IMR-90 (cell line): ENCODE data around the gene SNRK. TPM values are rescaled to one million over a fixed set of nuclear protein-coding genes. Genes with fewer than 3 reads are reported as not detected.
A peak's percentile ranks its signal among the peaks of the same experiment; 100 is the strongest.

Experiments
- ATAC-seq: fragments of 200-7000 bp; cut with Tn5 transposase; 2 replicates; pipeline ENCODE4 v1.9.1; 2020; ENCODE audit warnings: low read depth, mild to moderate bottlenecking, moderate library complexity
- BruUV-seq: library from RNA; stranded (reverse); fragments of 400-500 nt; replicated peaks from 2 replicates; lab custom pipeline; 2021; lab: Mats Ljungman, UMichigan
- CTCF ChIA-PET: fragments of 300-600 bp; formaldehyde crosslinking; extraction: SDS; loops from one replicate; lab custom pipeline; 2021; ENCODE audit warnings: antibody characterized with exemption; lab: Yijun Ruan, JAX
- POLR2A ChIA-PET: fragments of 300-600 bp; sonication (Branson Sonifier 250); formaldehyde crosslinking; loops from one replicate; lab custom pipeline; 2022; ENCODE audit warnings: antibody characterized with exemption; ENCODE audit not compliant: unreplicated experiment; lab: Charles Lee
- DNase-seq: peaks from one replicate; pipeline ENCODE4 v3.0.0; 2013
- H2AFZ ChIP-seq: replicated peaks from 2 replicates; pipeline ENCODE3; 2013; ENCODE audit warnings: low read length, mild to moderate bottlenecking; ENCODE audit not compliant: poor library complexity
- H2AK5ac ChIP-seq: 2 replicates; pipeline ENCODE4 v1.6.1; 2013; ENCODE audit warnings: low read depth, low read length, inconsistent platforms
- H2AK9ac ChIP-seq: replicated peaks from 2 replicates; pipeline ENCODE3; 2013; ENCODE audit warnings: mild to moderate bottlenecking, low read depth, low read length, moderate library complexity; ENCODE audit not compliant: poor library complexity
- H2BK120ac ChIP-seq: 2 replicates; pipeline ENCODE4 v1.6.1; 2013; ENCODE audit warnings: low read depth, low read length, inconsistent platforms
- H2BK15ac ChIP-seq: 3 replicates; pipeline ENCODE4 v1.6.1; 2013; ENCODE audit warnings: low read depth, low read length, inconsistent platforms
- H2BK20ac ChIP-seq: 2 replicates; pipeline ENCODE4 v1.6.1; 2013; ENCODE audit warnings: low read depth, mild to moderate bottlenecking, inconsistent platforms, low read length, moderate library complexity
- H2BK5ac ChIP-seq: 2 replicates; pipeline ENCODE4 v1.6.1; 2013; ENCODE audit warnings: mild to moderate bottlenecking, low read depth, low read length, inconsistent platforms; ENCODE audit not compliant: poor library complexity, severe bottlenecking
- H3K14ac ChIP-seq: replicated peaks from 2 replicates; pipeline ENCODE4 v1.6.1; 2013; ENCODE audit warnings: low read depth, low read length, inconsistent platforms
- H3K18ac ChIP-seq: 2 replicates; pipeline ENCODE4 v1.6.1; 2013; ENCODE audit warnings: low read depth, low read length, control low read depth
- H3K23ac ChIP-seq: 2 replicates; pipeline ENCODE4 v1.6.1; 2013; ENCODE audit warnings: low read depth, low read length, inconsistent platforms
- H3K27ac ChIP-seq: 2 replicates; pipeline ENCODE4 v1.5.1; 2013; ENCODE audit warnings: mild to moderate bottlenecking, control low read depth, low read length; ENCODE audit not compliant: insufficient read depth
- H3K27me3 ChIP-seq: 2 replicates; pipeline ENCODE4 v1.6.1; 2013; ENCODE audit warnings: low read length; ENCODE audit not compliant: control insufficient read depth, insufficient read depth
- H3K36me3 ChIP-seq: 2 replicates; pipeline ENCODE4 v1.6.1; 2013; ENCODE audit warnings: low read length, mixed read lengths; ENCODE audit not compliant: control insufficient read depth, insufficient read depth
- H3K4ac ChIP-seq: 2 replicates; pipeline ENCODE4 v1.6.1; 2013; ENCODE audit warnings: low read depth, low read length, inconsistent platforms
- H3K4me1 ChIP-seq: 2 replicates; pipeline ENCODE4 v1.6.1; 2013; ENCODE audit warnings: low read length, mixed read lengths; ENCODE audit not compliant: control insufficient read depth, insufficient read depth
- H3K4me2 ChIP-seq: 2 replicates; pipeline ENCODE4 v1.6.1; 2013; ENCODE audit warnings: low read depth, mild to moderate bottlenecking, control low read depth, low read length, moderate library complexity
- H3K4me3 ChIP-seq: 2 replicates; pipeline ENCODE4 v1.5.1; 2013; ENCODE audit warnings: low read depth, mild to moderate bottlenecking, control low read depth, low read length, moderate library complexity; ENCODE audit not compliant: insufficient read depth
- H3K56ac ChIP-seq: 2 replicates; pipeline ENCODE4 v1.6.1; 2013; ENCODE audit warnings: low read length, inconsistent platforms; ENCODE audit not compliant: insufficient read depth; ENCODE audit errors: extremely low read depth
- H3K79me1 ChIP-seq, 2 experiments: 2 replicates each; pipeline ENCODE4 v1.6.1; 2013; ENCODE audit warnings: low read length in 2 of 2, inconsistent platforms in 1 of 2, low read depth in 1 of 2
- H3K9ac ChIP-seq: 2 replicates; pipeline ENCODE4 v1.6.1; 2013; ENCODE audit warnings: low read depth, low read length, control low read depth
- H3K9me1 ChIP-seq: 2 replicates; pipeline ENCODE4 v1.6.1; 2013; ENCODE audit warnings: low read length, inconsistent platforms; ENCODE audit not compliant: insufficient read depth
- H3K9me3 ChIP-seq: 2 replicates; pipeline ENCODE4 v1.6.1; 2013; ENCODE audit warnings: low read length; ENCODE audit not compliant: control insufficient read depth, insufficient read depth
- H4K20me1 ChIP-seq: 2 replicates; pipeline ENCODE4 v1.6.1; 2013; ENCODE audit warnings: low read length, inconsistent platforms; ENCODE audit not compliant: insufficient read depth
- H4K5ac ChIP-seq: 2 replicates; pipeline ENCODE4 v1.6.1; 2013; ENCODE audit warnings: mild to moderate bottlenecking, low read depth, low read length, control low read depth
- H4K8ac ChIP-seq, 2 experiments: 2 replicates each; pipeline ENCODE4 v1.6.1; 2013; ENCODE audit warnings: low read depth in 2 of 2, low read length in 2 of 2, control low read depth in 1 of 2, inconsistent platforms in 1 of 2
- H4K91ac ChIP-seq: 2 replicates; pipeline ENCODE4 v1.6.1; 2013; ENCODE audit warnings: low read depth, low read length, inconsistent platforms; ENCODE audit not compliant: insufficient read depth
- ELK1 ChIP-seq: fragments of 150-350 bp; IDR thresholded peaks from 2 replicates; pipeline ENCODE4 v1.6.1; 2016; ENCODE audit warnings: low read depth, mild to moderate bottlenecking, low read length, moderate library complexity, borderline replicate concordance
- FOS ChIP-seq: fragments of 150-350 bp; IDR thresholded peaks from 2 replicates; pipeline ENCODE4 v1.6.1; 2016; ENCODE audit warnings: low read depth, low read length
- MAFK ChIP-seq: IDR thresholded peaks from 2 replicates; pipeline ENCODE4 v1.6.1; 2012; ENCODE audit warnings: low read depth, low read length, improper control_type of control experiment
- WGBS, 2 experiments: methylation state at CpG; one replicate each; pipeline versions ENCODE4 v1.1.5 to v1.1.7; 2013; ENCODE audit warnings: missing lambda C conversion rate in 2 of 2; ENCODE audit not compliant: insufficient read length in 1 of 2; ENCODE audit errors: extremely low coverage in 2 of 2; 5-methylcytosine and 5-hydroxymethylcytosine counted together
- dilution Hi-C: fragments of 300-500 bp; cut with HindIII; formaldehyde crosslinking; loops from one replicate; pipeline ENCODE4 v1.14.3; 2018; ENCODE audit warnings: low sequenced_read_pairs; ENCODE audit not compliant: unreplicated experiment
- in situ Hi-C: fragments of 300-500 bp; cut with MboI; formaldehyde crosslinking; loops from 3 replicates; pipeline ENCODE4 v1.14.3; 2019; ENCODE audit warnings: low sequenced_read_pairs, inconsistent platforms, mixed read lengths
- intact Hi-C: fragments of 100-400 bp; cut with micrococcal nuclease; formaldehyde crosslinking; loops from 2 replicates; pipeline ENCODE4 v1.10.0; 2022
- polyA plus RNA-seq, 3 experiments: library from polyadenylated mRNA; depleted of rRNA; stranded (reverse); fragments of >200 nt; gene quantifications; 2 replicates each; pipeline ENCODE4 v1.2.3, GENCODE V29; 2012; ENCODE audit warnings: low replicate concordance in 1 of 3
- total RNA-seq: library from RNA; depleted of rRNA; stranded (reverse); fragments of >200 nt; gene quantifications from 2 replicates; pipeline ENCODE4 v1.2.3, GENCODE V29; 2012

The SNRK gene
- total and polyA plus RNA-seq, 2 of the 4 experiments (the other 2 are of a cell fraction) = 4.7 to 23.1 TPM

DNA sequence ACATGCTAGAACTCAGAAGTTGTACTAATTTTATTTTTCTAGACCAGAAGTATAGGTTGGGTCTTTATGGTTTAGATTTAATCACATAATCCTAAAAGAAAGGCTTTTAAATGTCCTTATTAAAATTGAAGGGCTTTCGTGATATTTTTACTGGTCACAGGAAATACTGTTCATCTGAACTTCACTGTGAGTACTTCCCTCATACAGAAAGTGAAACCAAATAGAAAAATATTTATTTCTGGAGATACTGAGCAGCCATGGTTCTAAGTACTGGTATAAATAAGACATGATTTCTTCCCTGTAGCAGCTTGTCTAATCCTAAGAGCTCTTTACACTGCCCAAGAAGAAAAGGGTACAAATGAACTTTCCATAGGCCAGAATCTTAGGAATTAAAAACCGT, 2.0 kb downstream of the SNRK start:
- Histone ChIP-seq H3K27ac (no peak overlapping the region), H4K8ac (no peak overlapping the region), H3K14ac (no peak overlapping the region), H4K20me1 (peaks cover 47% of the 10 kb centered on the region), H3K9ac (peak overlapping the region; percentile 56; the same call in 1 of the 2 replicates), H3K27me3 (peaks cover 1% of the 10 kb centered on the region), H4K5ac (no peak overlapping the region), H2BK15ac (no peak overlapping the region), H2AK5ac (no peak overlapping the region), H3K56ac (no peak overlapping the region), H3K4me3 (peak overlapping the region; percentile 40), H2BK5ac (peak overlapping the region; percentile 37), H3K4ac (no peak overlapping the region), H3K9me3 (no peaks in the 10 kb centered on the region), H3K4me2 (peak overlapping the region; percentile 95), H2BK120ac (no peak overlapping the region), H3K18ac (no peak overlapping the region; the same call in 1 of the 2 replicates), H3K36me3 (peaks cover 8% of the 10 kb centered on the region; the same call in 1 of the 2 replicates), H3K4me1 (peaks cover 15% of the 10 kb centered on the region), H3K23ac (no peak overlapping the region), H2AFZ (no peak overlapping the region), H3K79me1 (peaks cover 29 to 49% of the 10 kb centered on the region in 2 experiments; a peak in 3 of 4 replicates), H4K91ac (no peak overlapping the region), H2AK9ac (no peak overlapping the region), H3K9me1 (peaks cover 28% of the 10 kb centered on the region), H2BK20ac (no peak overlapping the region)
- ChIA-PET POLR2A (no interaction called here), CTCF (interaction anchor here (0.5 kb wide), 1 partner anchor 683 kb away, joined by 3 read pairs; no protein-coding TSS in a partner anchor)
- TF ChIP-seq FOS = no peak
- no peak for TF ChIP-seq ELK1
- no peak for TF ChIP-seq MAFK
- DNase-seq (peak; percentile 59), ATAC-seq (0 out of 2 replicates have a peak, but pooled peaks have one; percentile 22)
- WGBS, 2 experiments = no CpG with 5 or more reads among the region's 2 CpGs
- dilution Hi-C loops = no loop called here
- intact Hi-C loops = loop anchor here (10.0 kb wide), 1 partner anchor 124 kb away; no protein-coding TSS in a partner anchor
- in situ Hi-C loops = no loop called here
- no TSS peak for BruUV-seq
